CD4-positive, alpha-beta T cell (primary cell): ENCODE data around the gene RSBN1. TPM values are rescaled to one million over a fixed set of nuclear protein-coding genes. Genes with fewer than 3 reads are reported as not detected.

Experiments used
- ATAC-seq: fragments of 200-7000 bp; cut with Tn5 transposase; one replicate; pipeline ENCODE4 v1.10.0; 2022; ENCODE audit warnings: mild to moderate bottlenecking; ENCODE audit not compliant: poor library complexity
- CTCF ChIA-PET: fragments of 350-600 bp; sonication (Branson Sonifier 250); formaldehyde crosslinking; loops from one replicate; lab custom pipeline; 2021; ENCODE audit warnings: antibody characterized with exemption, inconsistent platforms; lab: Charles Lee
- POLR2A ChIA-PET: fragments of 350-600 bp; sonication (Branson Sonifier 250); formaldehyde crosslinking; loops from one replicate; lab custom pipeline; 2021; ENCODE audit warnings: antibody characterized with exemption, inconsistent platforms; lab: Charles Lee
- DNase-seq, 14 experiments: peaks; one replicate each; pipeline ENCODE4 v3.0.0-alpha.2; 2013 to 2020; ENCODE audit warnings: mixed read lengths in 2 of 14
- H3K27ac ChIP-seq, 2 donors: one replicate each; pipeline versions ENCODE4 v1.5.1 to v1.7.0; 2013; ENCODE audit warnings: low read length in 2 of 2, low read depth in 1 of 2, mild to moderate bottlenecking in 1 of 2
- H3K27me3 ChIP-seq, 2 experiments: 1 replicate in 1 of 2; 2 replicates in 1 of 2; pipeline versions ENCODE4 v1.6.1 to v1.7.0; 2013; ENCODE audit warnings: low read length in 2 of 2, control low read depth in 1 of 2, mild to moderate bottlenecking in 1 of 2, moderate library complexity in 1 of 2; ENCODE audit not compliant: insufficient read depth in 2 of 2, control insufficient read depth in 1 of 2
- H3K36me3 ChIP-seq: one replicate; pipeline ENCODE4 v1.6.1; 2013; ENCODE audit warnings: low read length, control low read depth; ENCODE audit not compliant: insufficient read depth
- H3K4me1 ChIP-seq: one replicate; pipeline ENCODE4 v1.6.1; 2013; ENCODE audit warnings: low read length, control low read depth; ENCODE audit not compliant: insufficient read depth
- H3K4me3 ChIP-seq: one replicate; pipeline ENCODE4 v1.5.1; 2013; ENCODE audit warnings: mild to moderate bottlenecking, low read length, moderate library complexity
- H3K9me3 ChIP-seq, 2 experiments: 1 replicate in 1 of 2; 2 replicates in 1 of 2; pipeline versions ENCODE4 v1.6.1 to v1.7.0; 2013; ENCODE audit warnings: low read length in 2 of 2, mild to moderate bottlenecking in 2 of 2, control low read depth in 1 of 2, moderate library complexity in 1 of 2; ENCODE audit not compliant: control insufficient read depth in 1 of 2, insufficient read depth in 1 of 2
- H3K27ac Mint-ChIP-seq: one replicate; pipeline ENCODE4 v1.8.0; 2020; ENCODE audit warnings: mixed read lengths
- H3K27me3 Mint-ChIP-seq: one replicate; pipeline ENCODE4 v1.8.0; 2021; ENCODE audit warnings: mixed read lengths
- H3K36me3 Mint-ChIP-seq: one replicate; pipeline ENCODE4 v1.8.0; 2021; ENCODE audit warnings: low read depth, mixed read lengths
- H3K4me1 Mint-ChIP-seq: one replicate; pipeline ENCODE4 v1.8.0; 2021; ENCODE audit warnings: low read depth, mixed read lengths
- H3K4me3 Mint-ChIP-seq: one replicate; pipeline ENCODE4 v1.8.0; 2020; ENCODE audit warnings: mild to moderate bottlenecking, mixed read lengths
- H3K9me3 Mint-ChIP-seq: one replicate; pipeline ENCODE4 v1.8.0; 2020; ENCODE audit warnings: mixed read lengths
- intact Hi-C, 2 experiments: fragments of 100-400 bp; cut with DNase I in 1 of 2; cut with micrococcal nuclease in 1 of 2; formaldehyde crosslinking; loops; one replicate each; pipeline versions ENCODE4 v1.15.1 to v1.9.0; 2023 to 2025; cut with DNase I, micrococcal nuclease
- total RNA-seq, 174 experiments: library from RNA in 2 of 174; stranded (reverse) in 2 of 174; gene quantifications; one replicate each; pipeline ENCODE4 v1.2.3 and lab custom pipeline; 2021 to 2026
- TF ChIP-seq, protein P1 (sequence below): fragments of 200-600 bp; IDR thresholded peaks from one replicate; pipeline ENCODE4 v1.8.0; 2022; ENCODE audit warnings: antibody characterized with exemption, mild to moderate bottlenecking

The RSBN1 gene
- total RNA-seq, 2 experiments from 2014 or later, result 44.2 to 44.6 TPM

DNA sequence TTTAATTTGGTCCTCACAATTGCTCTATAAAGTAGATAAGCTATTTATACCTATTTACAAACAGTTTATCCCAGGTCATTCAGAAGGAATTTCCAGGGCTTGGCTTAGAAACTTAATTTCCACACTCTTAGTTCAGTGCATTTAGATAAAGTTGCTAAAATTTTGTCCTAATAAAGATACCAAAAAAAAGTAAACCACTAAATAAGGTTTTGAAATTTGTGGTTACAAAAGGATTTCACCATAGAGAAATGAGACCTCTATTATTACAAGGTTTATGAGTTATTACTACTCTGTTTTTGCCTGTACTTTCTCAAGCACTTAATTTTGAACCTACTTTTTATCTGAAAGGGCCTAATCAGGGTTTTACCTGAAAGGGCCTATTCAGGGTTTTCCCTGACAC, 36.8 kb upstream of the RSBN1 start:
- POLR2A ChIA-PET, result no interaction called here
- Mint-ChIP-seq H3K9me3 (peaks cover 4% of the 10 kb centered on the region), H3K4me1 (peaks cover 15% of the 10 kb centered on the region), H3K4me3 (no peak overlapping the region), H3K36me3 (peaks cover 70% of the 10 kb centered on the region), H3K27ac (no peak overlapping the region), H3K27me3 (no peaks in the 10 kb centered on the region)
- TF ChIP-seq, protein P1, sequence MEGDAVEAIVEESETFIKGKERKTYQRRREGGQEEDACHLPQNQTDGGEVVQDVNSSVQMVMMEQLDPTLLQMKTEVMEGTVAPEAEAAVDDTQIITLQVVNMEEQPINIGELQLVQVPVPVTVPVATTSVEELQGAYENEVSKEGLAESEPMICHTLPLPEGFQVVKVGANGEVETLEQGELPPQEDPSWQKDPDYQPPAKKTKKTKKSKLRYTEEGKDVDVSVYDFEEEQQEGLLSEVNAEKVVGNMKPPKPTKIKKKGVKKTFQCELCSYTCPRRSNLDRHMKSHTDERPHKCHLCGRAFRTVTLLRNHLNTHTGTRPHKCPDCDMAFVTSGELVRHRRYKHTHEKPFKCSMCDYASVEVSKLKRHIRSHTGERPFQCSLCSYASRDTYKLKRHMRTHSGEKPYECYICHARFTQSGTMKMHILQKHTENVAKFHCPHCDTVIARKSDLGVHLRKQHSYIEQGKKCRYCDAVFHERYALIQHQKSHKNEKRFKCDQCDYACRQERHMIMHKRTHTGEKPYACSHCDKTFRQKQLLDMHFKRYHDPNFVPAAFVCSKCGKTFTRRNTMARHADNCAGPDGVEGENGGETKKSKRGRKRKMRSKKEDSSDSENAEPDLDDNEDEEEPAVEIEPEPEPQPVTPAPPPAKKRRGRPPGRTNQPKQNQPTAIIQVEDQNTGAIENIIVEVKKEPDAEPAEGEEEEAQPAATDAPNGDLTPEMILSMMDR, result no peak
- intact Hi-C loops, result no loop called here
- no peak overlapping the region for H3K4me3 ChIP-seq
- no peak overlapping the region for H3K27ac ChIP-seq
- CTCF ChIA-PET, result no interaction called here
- peaks cover 37% of the 10 kb centered on the region for H3K36me3 ChIP-seq
- H3K27me3 ChIP-seq, result no peaks in the 10 kb centered on the region
- peaks cover 8% of the 10 kb centered on the region for H3K4me1 ChIP-seq
- no peak for DNase-seq
- no peak for ATAC-seq
- no peaks in the 10 kb centered on the region for H3K9me3 ChIP-seq

DNA sequence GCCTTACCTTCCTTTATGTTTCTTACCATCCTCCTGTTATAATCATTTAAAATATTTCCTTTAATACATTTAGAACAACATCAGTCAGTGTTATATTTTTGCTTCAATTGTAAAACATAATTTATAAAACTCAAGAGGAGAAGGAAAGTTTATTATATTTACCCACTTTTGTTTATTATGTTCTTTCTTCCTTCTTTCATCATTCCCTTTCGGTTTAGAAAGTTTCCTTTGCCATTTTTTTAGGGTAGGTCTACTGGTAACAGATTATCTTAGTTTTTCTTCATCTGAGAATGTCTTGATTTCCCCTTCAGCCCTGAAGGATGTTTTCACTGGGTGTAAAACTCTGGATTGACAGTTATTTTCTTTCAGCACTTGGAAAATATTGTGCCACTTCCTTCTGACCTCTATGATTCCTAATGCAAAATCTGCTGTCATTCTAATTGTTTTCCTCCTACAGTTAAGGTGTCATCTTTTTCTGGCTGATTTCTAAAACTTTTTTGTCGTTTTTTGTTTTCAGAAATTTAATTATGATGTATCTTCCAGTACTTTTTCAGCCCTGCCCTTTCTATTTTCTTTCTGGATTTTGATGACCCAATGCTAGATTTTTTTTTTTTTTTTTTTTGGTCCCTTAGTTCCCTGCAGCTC, 34.2 kb upstream of the RSBN1 start:
- H3K4me1 ChIP-seq, result peaks cover 8% of the 10 kb centered on the region
- Mint-ChIP-seq H3K27ac (no peak overlapping the region), H3K27me3 (no peaks in the 10 kb centered on the region), H3K9me3 (peaks cover 4% of the 10 kb centered on the region), H3K4me3 (no peak overlapping the region), H3K36me3 (peaks cover 77% of the 10 kb centered on the region), H3K4me1 (peaks cover 15% of the 10 kb centered on the region)
- DNase-seq, result no peak
- ChIA-PET POLR2A (no interaction called here), CTCF (no interaction called here)
- TF ChIP-seq, protein P1, result no peak
- no peak overlapping the region for H3K4me3 ChIP-seq
- ATAC-seq, result no peak
- H3K36me3 ChIP-seq, result peaks cover 50% of the 10 kb centered on the region
- H3K27me3 ChIP-seq, result no peaks in the 10 kb centered on the region
- no peaks in the 10 kb centered on the region for H3K9me3 ChIP-seq
- no peak overlapping the region for H3K27ac ChIP-seq
- intact Hi-C loops, result no loop called here

DNA sequence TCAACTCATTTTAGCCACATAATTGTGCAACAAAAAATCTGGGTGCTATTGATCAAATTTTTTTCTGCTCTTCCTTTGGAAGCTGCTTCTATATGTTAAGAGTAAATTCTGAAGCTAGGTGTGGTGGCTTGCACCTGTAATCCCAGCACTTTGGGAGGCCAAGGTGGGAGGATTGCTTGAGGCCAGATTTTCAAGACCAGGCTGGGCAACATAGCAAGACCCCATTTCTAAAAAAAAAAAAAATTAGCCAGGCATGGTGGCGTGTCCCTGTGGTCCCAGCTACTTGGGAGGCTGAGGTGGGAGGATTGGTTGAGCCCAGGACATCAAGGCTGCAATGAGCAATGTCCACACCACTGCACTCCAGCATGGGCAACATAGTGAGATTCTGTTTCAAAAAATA, 24.3 kb upstream of the RSBN1 start:
- Histone ChIP-seq H3K36me3 (peaks cover 41% of the 10 kb centered on the region), H3K27ac (no peak overlapping the region), H3K4me3 (no peak overlapping the region), H3K4me1 (no peaks in the 10 kb centered on the region), H3K9me3 (no peaks in the 10 kb centered on the region), H3K27me3 (no peaks in the 10 kb centered on the region)
- Mint-ChIP-seq H3K27ac (no peak overlapping the region), H3K4me3 (no peak overlapping the region), H3K27me3 (no peaks in the 10 kb centered on the region), H3K36me3 (peaks cover 71% of the 10 kb centered on the region), H3K4me1 (peaks cover 11% of the 10 kb centered on the region), H3K9me3 (no peaks in the 10 kb centered on the region)
- TF ChIP-seq, protein P1, result no peak
- DNase-seq (no peak), ATAC-seq (no peak)
- ChIA-PET CTCF (interaction anchor here (1.1 to 3.7 kb wide), 6 partner anchors 24 to 93 kb away, joined by 3 to 31 read pairs (median 4); partner anchors contain the start of genes AP4B1, DCLRE1B, HIPK1 and RSBN1), POLR2A (interaction anchor here (0.6 to 3.3 kb wide), 4 partner anchors 69 to 744 kb away, joined by 3 to 24 read pairs (median 8); partner anchors contain the start of genes AP4B1, DCLRE1B and HIPK1)
- intact Hi-C loops, result loop anchor here (2.0 to 10.0 kb wide), 6 partner anchors 32 to 702 kb away; partner anchors contain the start of gene OLFML3 (in 1 of the 2)
